GM21737 (cell line): ENCODE results near the gene NOL4L.

Experiments used
- ATAC-seq: cut with Tn5 transposase; IDR thresholded peaks from one replicate; pipeline ENCODE4 v1.9.1; 2021; ENCODE audit warnings: mild to moderate bottlenecking, moderate library complexity; ENCODE audit not compliant: unreplicated experiment

NOL4L gene

GRCh38 chr20:32564440-32564839 is 20.7 kb downstream of the NOL4L start:
- no peak for ATAC-seq

- ATAC-seq = no peak
These were observed 21.5 kb downstream of the NOL4L start for GRCh38 chr20:32563311-32564272.

- no peak for ATAC-seq
These were observed 22.6 kb downstream of the NOL4L start for GRCh38 chr20:32562495-32562911.

- no peak for ATAC-seq
These were observed 23.9 kb downstream of the NOL4L start for GRCh38 chr20:32560989-32561830.

GRCh38 chr20:32560482-32560988 is 24.6 kb downstream of the NOL4L start:
- no peak for ATAC-seq

GRCh38 chr20:32559753-32560380 is 25.3 kb downstream of the NOL4L start:
- no peak for ATAC-seq

GRCh38 chr20:32559205-32559752 is 25.9 kb downstream of the NOL4L start:
- no peak for ATAC-seq

- no peak for ATAC-seq
These were observed 26.6 kb downstream of the NOL4L start for GRCh38 chr20:32558526-32558925.

GRCh38 chr20:32557319-32557718 is 27.8 kb downstream of the NOL4L start:
- no peak for ATAC-seq

- ATAC-seq = no peak
These were observed 28.6 kb downstream of the NOL4L start for GRCh38 chr20:32556312-32557184.

- ATAC-seq = no peak
These were observed 29.5 kb downstream of the NOL4L start for GRCh38 chr20:32555584-32555983.

- ATAC-seq = no peak
These were observed 30.2 kb downstream of the NOL4L start for GRCh38 chr20:32554965-32555289.

GRCh38 chr20:32553618-32554017 is 31.5 kb downstream of the NOL4L start:
- ATAC-seq = no peak

- ATAC-seq = no peak
These were observed 33.4 kb downstream of the NOL4L start for GRCh38 chr20:32551693-32552092.

GRCh38 chr20:32549842-32550241 is 35.3 kb downstream of the NOL4L start:
- ATAC-seq = no peak

- ATAC-seq = no peak
These were observed 37.4 kb downstream of the NOL4L start for GRCh38 chr20:32547753-32548034.

- no peak for ATAC-seq
These were observed 38.0 kb downstream of the NOL4L start for GRCh38 chr20:32546918-32547752.

GRCh38 chr20:32544893-32545840 is 40.0 kb downstream of the NOL4L start:
- no peak for ATAC-seq
